ENCODE data around the gene CEP43. TPM values are rescaled to one million over a fixed set of nuclear protein-coding genes. Genes with fewer than 3 reads are reported as not detected.

CEP43 gene
- 17.5 and 20.1 TPM in 2 replicates for total RNA-seq

GRCh38 chr6:166999145-166999883 is at the start of gene CEP43:
CEP43 (plus strand) TSS chr6:166999397; CDS start chr6:166999413, 16 bp downstream.

GRCh38 chr6:166956444-166957086 is 42.6 kb upstream of the CEP43 start, which contains the start of gene RNASET2:
RNASET2 (minus strand) TSS chr6:166956550; CDS start chr6:166956182, 368 bp downstream.

Other genes starting within 250 kb of the CEP43 start
- 43.3 and 56.2 TPM in 2 replicates for gene RNASET2, start 42.8 kb upstream of the CEP43 start, total RNA-seq
- gene CCR6, start 123.7 kb downstream of the CEP43 start, total RNA-seq: not detected in 2 replicates
- not detected in 2 replicates for gene GPR31, start 158.6 kb downstream of the CEP43 start, total RNA-seq